Measurements from ENCODE around the gene PTPRN2.

GRCh38 chr7:157954901-157955300 is 632.7 kb downstream of the PTPRN2 start:
- TF ChIP-seq POLR2AphosphoS5 (IDR thresholded peaks at IDR 0.05; ENCODE audit: low read depth, low read length) (no peak), REST (IDR thresholded peaks at IDR 0.05; ENCODE audit: low read depth) (no peak), ZBTB33 (IDR thresholded peaks at IDR 0.05; ENCODE audit: extremely low read depth, insufficient replicate concordance, low read length) (no peak), CTCF (IDR thresholded peaks at IDR 0.05 in 2 of 3, conservative IDR thresholded peaks at IDR 0.05 in 1 of 3; ENCODE audit: borderline replicate concordance in 1 of 3, insufficient read depth in 1 of 3, low read depth in 2 of 3, low read length in 2 of 3) (no peak), EZH2phosphoT487 (IDR thresholded peaks at IDR 0.05; ENCODE audit: borderline replicate concordance) (no peak), EGR1 (IDR thresholded peaks at IDR 0.05; ENCODE audit: low read depth) (no peak), EZH2 (IDR thresholded peaks at IDR 0.05) (no peak), RAD21 (IDR thresholded peaks at IDR 0.05; ENCODE audit: low read depth) (no peak), POLR2A (IDR thresholded peaks at IDR 0.05; ENCODE audit: borderline replicate concordance, extremely low read depth, insufficient read depth, insufficient read length) (no peak), YY1 (IDR thresholded peaks at IDR 0.05; ENCODE audit: extremely low read depth, insufficient replicate concordance, low read depth, low read length) (no peak), ZNF274 (IDR thresholded peaks at IDR 0.05; ENCODE audit: low read depth, low read length) (no peak), TCF7L2 (IDR thresholded peaks at IDR 0.05; ENCODE audit: borderline replicate concordance, extremely low read depth, insufficient read depth, insufficient read length) (no peak), ZFX (IDR thresholded peaks at IDR 0.05) (no peak), CBX3 (IDR thresholded peaks at IDR 0.05; ENCODE audit: low read depth) (no peak)
